HepG2 (cell line): ENCODE measurements around the gene MTG1. TPM values are rescaled to one million over a fixed set of nuclear protein-coding genes. Genes with fewer than 3 reads are reported as not detected.
A peak's percentile ranks its signal among the peaks of the same experiment; 100 is the strongest.

Experiments used
- DNMT3B ChIP-seq: conservative IDR thresholded peaks from 2 replicates; pipeline ENCODE4 v1.6.1; 2016; ENCODE audit warnings: missing biosample characterization, control low read depth
- HNRNPH1 ChIP-seq: fragments of 200-400 bp; formaldehyde crosslinking; optimal IDR thresholded peaks from 2 replicates; pipeline ENCODE3; 2017; ENCODE audit warnings: mild to moderate bottlenecking, low read depth, low read length
- SAFB2 ChIP-seq: sonication (generic); formaldehyde crosslinking; IDR thresholded peaks from 2 replicates; pipeline ENCODE4 v1.5.1; 2020; ENCODE audit warnings: missing genetic modification reagents, low read depth, mild to moderate bottlenecking, borderline replicate concordance
- ZBTB38 ChIP-seq: sonication (generic); formaldehyde crosslinking; IDR thresholded peaks from 2 replicates; pipeline ENCODE4 v1.5.1; 2020; ENCODE audit warnings: mild to moderate bottlenecking, missing genetic modification reagents
- ZC3H13 ChIP-seq: sonication (generic); formaldehyde crosslinking; IDR thresholded peaks from 2 replicates; pipeline ENCODE4 v1.8.1; 2023; ENCODE audit warnings: mild to moderate bottlenecking, missing genetic modification reagents, moderate library complexity
- ZNF44 ChIP-seq: sonication (generic); formaldehyde crosslinking; IDR thresholded peaks from 2 replicates; pipeline ENCODE4 v1.5.1; 2020; ENCODE audit warnings: mild to moderate bottlenecking, missing genetic modification reagents
- ZNF496 ChIP-seq: sonication (generic); formaldehyde crosslinking; IDR thresholded peaks from 2 replicates; pipeline ENCODE4 v1.8.1; 2023; ENCODE audit warnings: mild to moderate bottlenecking, moderate library complexity, missing genetic modification reagents; ENCODE audit not compliant: insufficient replicate concordance
- ZNF546 ChIP-seq: sonication (generic); formaldehyde crosslinking; conservative IDR thresholded peaks from 2 replicates; pipeline ENCODE4 v1.8.1; 2023; ENCODE audit warnings: mild to moderate bottlenecking, missing genetic modification reagents
- ZNF619 ChIP-seq: sonication (generic); formaldehyde crosslinking; IDR thresholded peaks from 2 replicates; pipeline ENCODE4 v1.4.0; 2020; ENCODE audit warnings: mild to moderate bottlenecking, missing genetic modification reagents
- polyA plus RNA-seq, 8 experiments: library from polyadenylated mRNA; depleted of rRNA in 3 of 8; stranded (reverse) in 7 of 8; unstranded in 1 of 8; fragments of >200 nt; fragmentation: Illumina TruSeq in 4 of 8; extraction: Trizol in 4 of 8; gene quantifications; 2 replicates each; pipeline versions ENCODE4 v1.2.1 to v1.2.3, GENCODE V29; 2011 to 2016; ENCODE audit warnings: low read depth in 4 of 8, missing spikeins in 1 of 8, mixed read lengths in 1 of 8; ENCODE audit not compliant: insufficient read depth in 1 of 8
- total RNA-seq, 5 experiments: library from RNA; depleted of rRNA; stranded (reverse); fragments of >200 nt; fragmentation: Illumina TruSeq; extraction: Trizol; gene quantifications; 2 replicates each; pipeline ENCODE4 v1.2.3, GENCODE V29; 2016; ENCODE audit warnings: low read depth in 1 of 5
- TF ChIP-seq, protein P1 (sequence below): sonication (generic); formaldehyde crosslinking; IDR thresholded peaks from 2 replicates; pipeline ENCODE4 v1.8.0; 2023; ENCODE audit warnings: mild to moderate bottlenecking, missing genetic modification reagents
- TF ChIP-seq, protein P2 (sequence below): sonication (generic); formaldehyde crosslinking; IDR thresholded peaks from 2 replicates; pipeline ENCODE4 v1.8.1; 2023; ENCODE audit warnings: missing genetic modification reagents, inconsistent platforms, borderline replicate concordance
- TF ChIP-seq, protein P3 (sequence below): sonication (generic); formaldehyde crosslinking; IDR thresholded peaks from 2 replicates; pipeline ENCODE4 v1.8.0; 2022; ENCODE audit warnings: mild to moderate bottlenecking, missing genetic modification reagents, borderline replicate concordance
- TF ChIP-seq, protein P4 (sequence below): sonication (generic); formaldehyde crosslinking; IDR thresholded peaks from 2 replicates; pipeline ENCODE4 v1.5.0; 2020; ENCODE audit warnings: mild to moderate bottlenecking, missing genetic modification reagents, moderate library complexity
- TF ChIP-seq, protein P5 (sequence below): sonication (generic); formaldehyde crosslinking; IDR thresholded peaks from 2 replicates; pipeline ENCODE4 v1.5.0; 2020; ENCODE audit warnings: mild to moderate bottlenecking, missing genetic modification reagents, borderline replicate concordance
- TF ChIP-seq, protein P6 (sequence below): sonication (generic); formaldehyde crosslinking; IDR thresholded peaks from 2 replicates; pipeline ENCODE4 v1.4.0; 2020; ENCODE audit warnings: mild to moderate bottlenecking, low read depth, missing genetic modification reagents

MTG1 gene
- total and polyA plus RNA-seq, 2 of the 13 experiments (the other 11 are each of a cell fraction or from before 2014, with no cell fraction given), result 42.0 to 103 TPM

DNA sequence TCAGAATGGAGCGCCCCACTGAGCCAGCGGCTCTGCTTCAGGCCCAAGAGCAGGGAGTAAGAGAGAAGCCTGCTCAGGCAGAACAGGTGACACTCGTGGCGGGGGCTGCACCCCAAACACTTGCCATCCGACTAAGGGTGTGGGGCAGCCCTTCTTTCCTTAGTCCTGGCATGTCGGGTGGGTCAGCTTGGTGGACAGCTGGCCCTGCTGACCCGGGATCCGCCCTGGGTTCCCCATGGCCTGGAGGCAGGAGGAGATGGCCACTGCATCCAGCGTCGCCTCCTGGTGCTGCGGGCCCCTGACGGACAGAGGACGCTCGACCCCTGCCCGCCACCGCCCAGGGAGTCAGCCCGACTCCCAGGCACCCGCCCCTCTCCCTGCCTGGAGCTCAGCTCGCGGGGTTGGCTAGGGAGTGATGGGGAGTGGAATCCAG is 16.1 kb upstream of the MTG1 start (continued):
- TF ChIP-seq, protein P1, sequence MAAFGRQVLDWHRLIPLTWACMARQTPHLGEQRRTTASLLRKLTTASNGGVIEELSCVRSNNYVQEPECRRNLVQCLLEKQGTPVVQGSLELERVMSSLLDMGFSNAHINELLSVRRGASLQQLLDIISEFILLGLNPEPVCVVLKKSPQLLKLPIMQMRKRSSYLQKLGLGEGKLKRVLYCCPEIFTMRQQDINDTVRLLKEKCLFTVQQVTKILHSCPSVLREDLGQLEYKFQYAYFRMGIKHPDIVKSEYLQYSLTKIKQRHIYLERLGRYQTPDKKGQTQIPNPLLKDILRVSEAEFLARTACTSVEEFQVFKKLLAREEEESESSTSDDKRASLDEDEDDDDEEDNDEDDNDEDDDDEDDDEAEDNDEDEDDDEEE (CRISPR knock-in tag), result 0 out of 2 replicates have a peak, but pooled peaks have one; percentile 12
- no peak for TF ChIP-seq HNRNPH1
- no peak for TF ChIP-seq ZNF546 (CRISPR knock-in tag)
- TF ChIP-seq SAFB2 (CRISPR knock-in tag), result no peak
- TF ChIP-seq, protein P2, sequence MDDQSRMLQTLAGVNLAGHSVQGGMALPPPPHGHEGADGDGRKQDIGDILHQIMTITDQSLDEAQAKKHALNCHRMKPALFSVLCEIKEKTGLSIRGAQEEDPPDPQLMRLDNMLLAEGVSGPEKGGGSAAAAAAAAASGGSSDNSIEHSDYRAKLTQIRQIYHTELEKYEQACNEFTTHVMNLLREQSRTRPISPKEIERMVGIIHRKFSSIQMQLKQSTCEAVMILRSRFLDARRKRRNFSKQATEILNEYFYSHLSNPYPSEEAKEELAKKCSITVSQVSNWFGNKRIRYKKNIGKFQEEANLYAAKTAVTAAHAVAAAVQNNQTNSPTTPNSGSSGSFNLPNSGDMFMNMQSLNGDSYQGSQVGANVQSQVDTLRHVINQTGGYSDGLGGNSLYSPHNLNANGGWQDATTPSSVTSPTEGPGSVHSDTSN (CRISPR knock-in tag), result no peak
- TF ChIP-seq ZNF496 (CRISPR knock-in tag), result no peak
- TF ChIP-seq, protein P3, sequence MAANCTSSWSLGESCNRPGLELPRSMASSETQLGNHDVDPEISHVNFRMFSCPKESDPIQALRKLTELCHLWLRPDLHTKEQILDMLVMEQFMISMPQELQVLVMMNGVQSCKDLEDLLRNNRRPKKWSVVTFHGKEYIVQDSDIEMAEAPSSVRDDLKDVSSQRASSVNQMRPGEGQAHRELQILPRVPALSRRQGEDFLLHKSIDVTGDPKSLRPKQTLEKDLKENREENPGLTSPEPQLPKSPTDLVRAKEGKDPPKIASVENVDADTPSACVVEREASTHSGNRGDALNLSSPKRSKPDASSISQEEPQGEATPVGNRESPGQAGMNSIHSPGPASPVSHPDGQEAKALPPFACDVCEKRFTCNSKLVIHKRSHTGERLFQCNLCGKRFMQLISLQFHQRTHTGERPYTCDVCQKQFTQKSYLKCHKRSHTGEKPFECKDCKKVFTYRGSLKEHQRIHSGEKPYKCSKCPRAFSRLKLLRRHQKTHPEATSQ (CRISPR knock-in tag), result no peak
- TF ChIP-seq, protein P4, sequence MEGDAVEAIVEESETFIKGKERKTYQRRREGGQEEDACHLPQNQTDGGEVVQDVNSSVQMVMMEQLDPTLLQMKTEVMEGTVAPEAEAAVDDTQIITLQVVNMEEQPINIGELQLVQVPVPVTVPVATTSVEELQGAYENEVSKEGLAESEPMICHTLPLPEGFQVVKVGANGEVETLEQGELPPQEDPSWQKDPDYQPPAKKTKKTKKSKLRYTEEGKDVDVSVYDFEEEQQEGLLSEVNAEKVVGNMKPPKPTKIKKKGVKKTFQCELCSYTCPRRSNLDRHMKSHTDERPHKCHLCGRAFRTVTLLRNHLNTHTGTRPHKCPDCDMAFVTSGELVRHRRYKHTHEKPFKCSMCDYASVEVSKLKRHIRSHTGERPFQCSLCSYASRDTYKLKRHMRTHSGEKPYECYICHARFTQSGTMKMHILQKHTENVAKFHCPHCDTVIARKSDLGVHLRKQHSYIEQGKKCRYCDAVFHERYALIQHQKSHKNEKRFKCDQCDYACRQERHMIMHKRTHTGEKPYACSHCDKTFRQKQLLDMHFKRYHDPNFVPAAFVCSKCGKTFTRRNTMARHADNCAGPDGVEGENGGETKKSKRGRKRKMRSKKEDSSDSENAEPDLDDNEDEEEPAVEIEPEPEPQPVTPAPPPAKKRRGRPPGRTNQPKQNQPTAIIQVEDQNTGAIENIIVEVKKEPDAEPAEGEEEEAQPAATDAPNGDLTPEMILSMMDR (CRISPR knock-in tag), result peak; percentile 23; the same call in 1 of the 2 replicates
- TF ChIP-seq ZNF44 (CRISPR knock-in tag), result no peak
- no peak for TF ChIP-seq ZC3H13 (CRISPR knock-in tag)
- TF ChIP-seq ZNF619, result peak; percentile 8; the same call in 1 of the 2 replicates
- TF ChIP-seq DNMT3B (CRISPR knock-in tag), result no peak
- TF ChIP-seq, protein P5, sequence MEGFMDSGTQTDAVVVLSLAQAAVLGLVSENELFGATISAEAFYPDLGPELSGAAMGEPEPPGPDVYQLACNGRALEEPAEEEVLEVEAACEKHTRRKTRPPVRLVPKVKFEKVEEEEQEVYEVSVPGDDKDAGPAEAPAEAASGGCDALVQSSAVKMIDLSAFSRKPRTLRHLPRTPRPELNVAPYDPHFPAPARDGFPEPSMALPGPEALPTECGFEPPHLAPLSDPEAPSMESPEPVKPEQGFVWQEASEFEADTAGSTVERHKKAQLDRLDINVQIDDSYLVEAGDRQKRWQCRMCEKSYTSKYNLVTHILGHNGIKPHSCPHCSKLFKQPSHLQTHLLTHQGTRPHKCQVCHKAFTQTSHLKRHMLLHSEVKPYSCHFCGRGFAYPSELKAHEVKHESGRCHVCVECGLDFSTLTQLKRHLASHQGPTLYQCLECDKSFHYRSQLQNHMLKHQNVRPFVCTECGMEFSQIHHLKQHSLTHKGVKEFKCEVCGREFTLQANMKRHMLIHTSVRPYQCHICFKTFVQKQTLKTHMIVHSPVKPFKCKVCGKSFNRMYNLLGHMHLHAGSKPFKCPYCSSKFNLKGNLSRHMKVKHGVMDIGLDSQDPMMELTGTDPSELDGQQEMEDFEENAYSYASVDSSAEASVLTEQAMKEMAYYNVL (CRISPR knock-in tag), result 0 out of 2 replicates have a peak, but pooled peaks have one; percentile 25
- TF ChIP-seq ZBTB38 (CRISPR knock-in tag), result 0 out of 2 replicates have a peak, but pooled peaks have one; percentile 5
- TF ChIP-seq, protein P6, sequence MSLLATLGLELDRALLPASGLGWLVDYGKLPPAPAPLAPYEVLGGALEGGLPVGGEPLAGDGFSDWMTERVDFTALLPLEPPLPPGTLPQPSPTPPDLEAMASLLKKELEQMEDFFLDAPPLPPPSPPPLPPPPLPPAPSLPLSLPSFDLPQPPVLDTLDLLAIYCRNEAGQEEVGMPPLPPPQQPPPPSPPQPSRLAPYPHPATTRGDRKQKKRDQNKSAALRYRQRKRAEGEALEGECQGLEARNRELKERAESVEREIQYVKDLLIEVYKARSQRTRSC (CRISPR knock-in tag), result no peak
